ENCODE data around the gene PSME3. TPM values are rescaled to one million over a fixed set of nuclear protein-coding genes. Genes with fewer than 3 reads are reported as not detected.
"Not testable (repeated sequence)": the region's sequence is repeated elsewhere in the genome, so short reads cannot be mapped to it uniquely, and the experiment has no call there.

The PSME3 gene
- total RNA-seq, 2 donors from 2014 or later = 41.2 to 51.6 TPM

GRCh38 chr17:42879596-42879985 lies 46.4 kb downstream of the PSME3 start:
- intact Hi-C loops (cut with DNase I) = no loop called here
- TF ChIP-seq, protein P1, sequence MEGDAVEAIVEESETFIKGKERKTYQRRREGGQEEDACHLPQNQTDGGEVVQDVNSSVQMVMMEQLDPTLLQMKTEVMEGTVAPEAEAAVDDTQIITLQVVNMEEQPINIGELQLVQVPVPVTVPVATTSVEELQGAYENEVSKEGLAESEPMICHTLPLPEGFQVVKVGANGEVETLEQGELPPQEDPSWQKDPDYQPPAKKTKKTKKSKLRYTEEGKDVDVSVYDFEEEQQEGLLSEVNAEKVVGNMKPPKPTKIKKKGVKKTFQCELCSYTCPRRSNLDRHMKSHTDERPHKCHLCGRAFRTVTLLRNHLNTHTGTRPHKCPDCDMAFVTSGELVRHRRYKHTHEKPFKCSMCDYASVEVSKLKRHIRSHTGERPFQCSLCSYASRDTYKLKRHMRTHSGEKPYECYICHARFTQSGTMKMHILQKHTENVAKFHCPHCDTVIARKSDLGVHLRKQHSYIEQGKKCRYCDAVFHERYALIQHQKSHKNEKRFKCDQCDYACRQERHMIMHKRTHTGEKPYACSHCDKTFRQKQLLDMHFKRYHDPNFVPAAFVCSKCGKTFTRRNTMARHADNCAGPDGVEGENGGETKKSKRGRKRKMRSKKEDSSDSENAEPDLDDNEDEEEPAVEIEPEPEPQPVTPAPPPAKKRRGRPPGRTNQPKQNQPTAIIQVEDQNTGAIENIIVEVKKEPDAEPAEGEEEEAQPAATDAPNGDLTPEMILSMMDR (IDR thresholded peaks at IDR 0.05) = no peak
- TF ChIP-seq POLR2A (IDR thresholded peaks at IDR 0.05) = no peak
- no peaks in the 10 kb centered on the region for H3K36me3 ChIP-seq (replicated peaks in 1 of 2; ENCODE audit: insufficient read depth in 1 of 2, low read depth in 2 of 2)
- no peak for ATAC-seq
- no peak overlapping the region for H3K27ac ChIP-seq
- H3K9me3 ChIP-seq = no peaks in the 10 kb centered on the region
- H3K27me3 ChIP-seq = no peaks in the 10 kb centered on the region
- no peak overlapping the region for H3K4me3 ChIP-seq
- no peak for DNase-seq
- H3K4me1 ChIP-seq = no peaks in the 10 kb centered on the region
- WGBS, 2 donors = 73 to 81% methylated on average over 6 of the region's 6 CpGs

DNA sequence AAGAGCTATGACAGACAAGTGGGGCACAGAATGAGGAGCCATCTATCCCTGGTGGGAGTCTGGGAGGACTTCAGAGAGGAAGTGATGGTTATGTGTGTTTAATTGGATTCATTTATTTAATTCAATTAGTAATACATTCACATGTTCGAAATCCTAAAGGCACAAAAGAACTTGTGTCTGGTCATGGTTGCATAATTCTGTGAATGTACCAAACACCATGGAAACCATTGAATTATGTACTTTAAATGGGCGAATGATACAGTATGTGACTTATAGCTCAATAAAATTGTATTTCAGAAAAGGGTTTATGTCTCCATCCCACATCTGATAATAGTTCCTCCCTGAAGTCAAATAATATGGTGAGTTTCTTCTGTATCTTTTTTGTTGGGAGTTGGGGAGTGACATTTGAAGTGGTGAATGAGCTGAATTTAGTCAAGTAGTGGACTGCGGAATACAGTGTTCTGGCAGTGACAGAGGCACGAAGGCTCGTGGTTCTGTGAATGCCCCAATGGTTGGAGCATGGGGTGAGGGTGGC lies 47.6 kb downstream of the PSME3 start:
- intact Hi-C loops (cut with DNase I) = no loop called here

GRCh38 chr17:42881706-42882105 lies 48.5 kb downstream of the PSME3 start:
- peaks cover 11% of the 10 kb centered on the region for H3K4me1 ChIP-seq
- intact Hi-C loops (cut with DNase I); DNase-seq; ATAC-seq; H3K27me3 ChIP-seq; H3K4me3 ChIP-seq; H3K27ac ChIP-seq; H3K9me3 ChIP-seq; H3K36me3 ChIP-seq (replicated peaks in 1 of 2; ENCODE audit: insufficient read depth in 1 of 2, low read depth in 2 of 2): not testable (repeated sequence)
- WGBS, 2 donors = 88 to 90% methylated on average over 6 of the region's 6 CpGs

More for the DNA sequence above, 47.6 kb downstream of the PSME3 start:
- Histone ChIP-seq H3K4me3 (no peak overlapping the region), H3K27ac (no peak overlapping the region), H3K9me3 (no peaks in the 10 kb centered on the region), H3K27me3 (no peaks in the 10 kb centered on the region), H3K4me1 (peaks cover 7% of the 10 kb centered on the region), H3K36me3 (replicated peaks in 1 of 2; ENCODE audit: insufficient read depth in 1 of 2, low read depth in 2 of 2) (no peaks in the 10 kb centered on the region)
- DNase-seq (no peak), ATAC-seq (no peak)
- TF ChIP-seq POLR2A (IDR thresholded peaks at IDR 0.05) = no peak
- TF ChIP-seq, protein P1 (IDR thresholded peaks at IDR 0.05) = no peak
- WGBS, 2 donors = 73 to 81% methylated on average over 5 of the region's 5 CpGs

- Histone ChIP-seq H3K27me3 (no peaks in the 10 kb centered on the region), H3K36me3 (replicated peaks in 1 of 2; ENCODE audit: insufficient read depth in 1 of 2, low read depth in 2 of 2) (no peaks in the 10 kb centered on the region), H3K4me1 (peaks cover 15% of the 10 kb centered on the region), H3K4me3 (no peak overlapping the region), H3K27ac (no peak overlapping the region), H3K9me3 (no peaks in the 10 kb centered on the region)
- intact Hi-C loops (cut with DNase I) = no loop called here
- TF ChIP-seq POLR2A (IDR thresholded peaks at IDR 0.05) = no peak
- no peak for ATAC-seq
- DNase-seq = no peak
- 82 to 87% methylated on average over 8 of the region's 8 CpGs for WGBS, 2 donors
Observed at GRCh38 chr17:42882166-42882565, 49.0 kb downstream of the PSME3 start.

DNA sequence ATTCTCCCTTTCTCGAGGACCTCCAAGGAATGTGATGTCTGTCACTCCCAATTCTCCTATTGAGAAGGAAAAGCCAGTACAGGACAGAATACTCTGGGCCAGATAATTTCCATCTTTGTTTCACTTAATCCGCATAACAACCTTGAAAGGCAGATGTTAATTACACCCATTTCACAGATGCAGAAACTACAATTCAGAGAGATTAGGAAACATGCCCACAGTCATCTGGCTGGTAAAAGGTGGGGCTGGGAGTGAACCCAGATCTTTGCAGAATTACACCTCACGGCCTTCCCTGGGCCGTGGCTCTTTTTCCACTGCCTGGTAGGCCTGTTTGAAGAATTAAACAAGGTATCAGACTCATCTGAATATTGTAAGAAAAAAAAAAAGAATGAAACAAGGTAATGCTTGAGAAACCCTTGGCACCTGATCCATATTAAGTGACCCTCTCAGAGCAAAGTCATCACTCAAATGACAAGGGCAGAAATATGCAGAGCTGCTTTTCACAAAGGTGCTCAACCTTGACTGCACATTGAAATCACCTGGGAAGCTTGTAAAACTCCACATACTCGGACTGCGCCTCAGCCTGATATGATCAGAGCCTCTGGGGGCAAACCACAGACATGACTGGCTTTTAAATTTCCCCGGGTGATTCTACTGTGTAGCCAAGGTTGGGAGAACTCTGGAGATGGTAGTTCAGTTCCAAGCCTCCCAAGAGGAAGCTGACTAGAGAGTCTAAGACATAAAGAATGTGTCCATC lies 50.8 kb downstream of the PSME3 start:
- intact Hi-C loops (cut with DNase I) = no loop called here
- Histone ChIP-seq H3K4me1 (peaks cover 21% of the 10 kb centered on the region), H3K4me3 (no peak overlapping the region), H3K9me3 (no peaks in the 10 kb centered on the region), H3K27me3 (no peaks in the 10 kb centered on the region), H3K36me3 (replicated peaks in 1 of 2; ENCODE audit: insufficient read depth in 1 of 2, low read depth in 2 of 2) (no peaks in the 10 kb centered on the region), H3K27ac (peak overlapping the region in 2 of 4 donors; percentile 37 to 40)
- 55 to 77% methylated on average over 7 of the region's 7 CpGs for WGBS, 2 donors
- DNase-seq (no peak), ATAC-seq (peak; percentile 28)
- TF ChIP-seq POLR2A (IDR thresholded peaks at IDR 0.05) = no peak
- TF ChIP-seq, protein P1 (IDR thresholded peaks at IDR 0.05) = no peak

GRCh38 chr17:42885806-42886205 lies 52.6 kb downstream of the PSME3 start:
- H3K27me3 ChIP-seq; H3K36me3 ChIP-seq (replicated peaks in 1 of 2; ENCODE audit: insufficient read depth in 1 of 2, low read depth in 2 of 2); ATAC-seq; DNase-seq; H3K9me3 ChIP-seq; intact Hi-C loops (cut with DNase I); H3K4me3 ChIP-seq: not testable (repeated sequence)
- peak overlapping the region in 2 of 4 donors; percentile 9 to 10 for H3K27ac ChIP-seq
- WGBS, 2 donors = 95 to 98% methylated on average over 3 of the region's 3 CpGs
- H3K4me1 ChIP-seq = peaks cover 21% of the 10 kb centered on the region

All from body of pancreas (tissue), 4 donors.